Measurements from ENCODE around the gene PCSK1N. TPM values are rescaled to one million over a fixed set of nuclear protein-coding genes. Genes with fewer than 3 reads are reported as not detected.

PCSK1N gene
- total RNA-seq, 1 experiment from 2014 or later = 3.2 TPM

DNA sequence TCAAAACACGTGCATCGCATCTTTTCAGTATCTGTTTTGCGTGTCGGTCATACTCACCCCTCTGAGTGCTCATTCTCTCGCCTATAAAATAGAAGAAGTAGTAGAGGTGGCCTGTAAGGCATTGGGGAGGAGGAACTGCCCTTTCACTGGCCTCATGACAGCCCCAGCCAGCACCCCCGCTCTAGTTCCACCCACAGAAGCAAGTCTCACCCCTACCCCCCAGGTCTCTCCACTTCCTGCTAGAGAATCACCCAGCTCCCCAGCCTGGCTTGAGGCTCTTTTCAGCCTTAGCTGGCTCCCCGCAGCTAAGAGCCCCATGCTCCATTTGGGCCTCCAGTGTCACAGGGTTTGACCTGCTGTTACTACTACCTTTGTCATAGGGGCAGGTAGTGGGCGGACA lies 21.8 kb downstream of the PCSK1N start:
- Histone ChIP-seq H3K4me3 (no peak overlapping the region), H3K9me3 (replicated peaks) (no peaks in the 10 kb centered on the region), H3K36me3 (no peaks in the 10 kb centered on the region), H3K27me3 (replicated peaks) (no peaks in the 10 kb centered on the region), H3K4me1 (replicated peaks) (no peaks in the 10 kb centered on the region), H3K27ac (no peak overlapping the region)
- DNase-seq (ENCODE audit: low read depth in 1 of 2, low spot score in 2 of 2) = no peak

DNA sequence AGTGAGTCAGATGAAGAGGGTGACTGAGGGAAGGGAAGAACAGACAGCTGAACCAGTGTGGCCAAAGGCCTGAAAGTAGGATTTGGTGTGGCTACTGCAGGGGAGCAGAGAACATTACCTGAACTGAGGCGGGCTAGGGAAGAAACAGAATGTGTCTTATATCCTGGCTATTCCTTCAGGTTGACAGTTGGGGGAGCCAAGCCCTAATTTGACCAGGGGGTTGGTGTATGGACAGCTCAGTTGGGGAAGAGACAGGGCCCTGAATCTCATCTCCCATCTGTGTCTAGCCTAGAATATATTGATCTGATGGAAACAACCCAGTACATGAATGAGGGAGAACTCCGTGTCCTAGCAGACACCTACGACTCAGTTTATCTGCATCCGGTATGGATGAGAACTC lies 29.3 kb downstream of the PCSK1N start:
- no peaks in the 10 kb centered on the region for H3K27me3 ChIP-seq (replicated peaks)
- no peaks in the 10 kb centered on the region for H3K4me1 ChIP-seq (replicated peaks)
- H3K4me3 ChIP-seq = no peak overlapping the region
- no peaks in the 10 kb centered on the region for H3K9me3 ChIP-seq (replicated peaks)
- DNase-seq (ENCODE audit: low read depth in 1 of 2, low spot score in 2 of 2) = no peak
- 0 out of 2 replicates have a peak, but pooled peaks cover 4% of the 10 kb centered on the region for H3K36me3 ChIP-seq
- H3K27ac ChIP-seq = no peak overlapping the region

DNA sequence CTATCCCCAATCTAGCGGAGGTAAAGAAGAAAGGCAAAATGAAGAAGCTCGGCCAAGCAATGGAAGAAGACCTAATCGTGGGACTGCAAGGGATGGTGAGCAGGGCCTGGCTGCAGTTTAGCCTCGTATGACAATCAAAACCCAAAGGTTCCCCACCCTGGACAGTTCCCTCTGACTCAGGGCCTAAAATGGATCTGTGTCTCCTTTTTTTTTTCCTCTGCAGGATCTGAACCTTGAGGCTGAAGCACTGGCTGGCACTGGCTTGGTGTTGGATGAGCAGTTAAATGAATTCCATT lies 32.6 kb downstream of the PCSK1N start:
- Histone ChIP-seq H3K4me1 (replicated peaks) (peaks cover 4% of the 10 kb centered on the region; the same call in 1 of the 2 replicates), H3K27ac (peak overlapping the region; percentile 94; the same call in 1 of the 2 replicates), H3K9me3 (replicated peaks) (no peaks in the 10 kb centered on the region), H3K27me3 (replicated peaks) (no peaks in the 10 kb centered on the region), H3K36me3 (0 out of 2 replicates have a peak, but pooled peaks cover 4% of the 10 kb centered on the region), H3K4me3 (peak overlapping the region; percentile 69)
- no peak for DNase-seq (ENCODE audit: low read depth in 1 of 2, low spot score in 2 of 2)

DNA sequence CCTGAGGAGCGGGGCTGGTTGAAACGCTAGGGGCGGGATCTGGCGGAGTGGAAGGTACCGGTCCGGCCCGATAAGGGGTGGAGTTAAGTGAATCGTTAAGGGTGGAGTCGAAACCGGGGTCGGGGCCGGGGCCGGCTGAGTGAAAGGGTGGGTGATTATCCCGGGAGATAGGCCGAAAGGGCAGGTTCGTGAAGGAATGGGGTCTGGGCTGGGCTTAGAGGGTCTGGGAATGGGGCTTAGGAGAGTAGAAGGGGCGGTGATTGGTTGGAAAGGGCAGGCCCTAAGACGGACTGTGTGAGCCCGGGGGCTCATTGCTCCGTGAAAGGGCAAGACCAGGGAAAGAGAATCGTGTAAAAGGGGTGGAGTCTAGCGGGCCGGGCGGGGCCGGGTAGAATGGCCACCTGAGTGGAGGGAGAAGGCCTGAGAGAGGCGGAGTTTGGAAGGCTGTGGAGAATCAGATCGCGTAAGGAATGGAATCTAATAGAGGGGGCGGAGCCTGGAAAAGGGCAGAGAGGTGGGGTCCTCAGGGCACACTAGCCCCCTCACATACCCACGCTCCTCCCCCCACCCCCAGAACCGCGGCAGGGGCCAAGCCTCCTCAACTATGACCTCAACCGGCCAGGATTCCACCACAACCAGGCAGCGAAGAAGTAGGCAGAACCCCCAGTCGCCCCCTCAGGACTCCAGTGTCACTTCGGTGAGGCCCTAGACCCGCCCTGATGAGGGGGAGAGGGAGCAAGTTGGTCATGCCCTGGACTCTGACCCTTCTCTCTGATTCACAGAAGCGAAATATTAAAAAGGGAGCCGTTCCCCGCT lies 33.1 kb downstream of the PCSK1N start:
- DNase-seq (ENCODE audit: low read depth in 1 of 2, low spot score in 2 of 2) = peak; percentile 83 to 84
- Histone ChIP-seq H3K9me3 (replicated peaks) (no peaks in the 10 kb centered on the region), H3K4me3 (peak overlapping the region; percentile 69), H3K4me1 (replicated peaks) (peaks cover 4% of the 10 kb centered on the region; the same call in 1 of the 2 replicates), H3K27me3 (replicated peaks) (no peaks in the 10 kb centered on the region), H3K36me3 (0 out of 2 replicates have a peak, but pooled peaks cover 4% of the 10 kb centered on the region), H3K27ac (peak overlapping the region; percentile 94)

DNA sequence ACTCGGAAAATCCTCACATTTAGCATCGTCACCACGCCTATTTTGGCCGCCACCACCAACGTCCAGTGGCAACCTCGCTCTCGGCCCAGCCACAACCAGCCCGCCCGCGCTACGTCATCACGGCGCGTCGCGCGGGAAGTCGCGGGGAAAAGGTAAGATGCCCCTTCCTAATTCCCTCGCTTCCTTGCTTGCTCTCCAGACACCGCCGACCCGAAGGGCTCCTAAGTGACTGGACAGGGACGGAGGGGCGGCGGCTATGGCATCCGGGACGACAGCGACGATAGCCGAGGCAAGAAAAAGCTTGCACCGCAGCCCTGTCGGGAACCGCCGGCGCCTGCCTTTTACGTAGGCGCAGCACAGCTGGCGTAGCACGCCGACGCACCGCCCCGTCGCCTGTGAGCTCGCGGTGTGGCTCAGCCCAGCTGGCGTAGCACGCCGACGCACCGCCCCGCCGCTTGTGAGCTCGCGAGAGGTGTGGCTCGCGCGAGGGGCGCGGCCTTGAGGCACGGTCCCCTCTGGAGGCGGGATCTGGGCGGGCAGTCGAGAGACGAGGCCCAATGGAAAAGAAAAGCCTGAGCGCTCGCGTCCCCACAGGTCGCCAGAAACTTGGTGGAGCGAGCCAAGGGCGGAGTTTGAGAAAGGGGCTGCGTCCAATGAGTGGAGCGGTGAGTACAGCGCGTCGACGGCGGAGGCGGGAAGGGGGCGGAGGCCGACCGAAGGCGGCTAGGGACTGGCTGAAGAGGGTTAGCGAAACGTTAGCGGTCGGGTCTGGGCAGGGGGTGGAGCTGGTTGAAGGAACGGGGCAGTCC lies 33.9 kb downstream of the PCSK1N start, which contains the start of gene HDAC6:
Gene HDAC6 (plus strand): TSS at position 788 of the 809 bp plus-strand sequence. CDS start 626 bp downstream, outside the sequence.
- DNase-seq (ENCODE audit: low read depth in 1 of 2, low spot score in 2 of 2) = peak; percentile 97 to 98
- Histone ChIP-seq H3K36me3 (0 out of 2 replicates have a peak, but pooled peaks cover 4% of the 10 kb centered on the region), H3K4me3 (peak within 1 kb of the TSS; percentile 69), H3K9me3 (replicated peaks) (no peaks in the 10 kb centered on the region), H3K27ac (peak within 1 kb of the TSS; percentile 97), H3K27me3 (replicated peaks) (no peaks in the 10 kb centered on the region), H3K4me1 (replicated peaks) (peaks cover 4% of the 10 kb centered on the region; the same call in 1 of the 2 replicates)

DNA sequence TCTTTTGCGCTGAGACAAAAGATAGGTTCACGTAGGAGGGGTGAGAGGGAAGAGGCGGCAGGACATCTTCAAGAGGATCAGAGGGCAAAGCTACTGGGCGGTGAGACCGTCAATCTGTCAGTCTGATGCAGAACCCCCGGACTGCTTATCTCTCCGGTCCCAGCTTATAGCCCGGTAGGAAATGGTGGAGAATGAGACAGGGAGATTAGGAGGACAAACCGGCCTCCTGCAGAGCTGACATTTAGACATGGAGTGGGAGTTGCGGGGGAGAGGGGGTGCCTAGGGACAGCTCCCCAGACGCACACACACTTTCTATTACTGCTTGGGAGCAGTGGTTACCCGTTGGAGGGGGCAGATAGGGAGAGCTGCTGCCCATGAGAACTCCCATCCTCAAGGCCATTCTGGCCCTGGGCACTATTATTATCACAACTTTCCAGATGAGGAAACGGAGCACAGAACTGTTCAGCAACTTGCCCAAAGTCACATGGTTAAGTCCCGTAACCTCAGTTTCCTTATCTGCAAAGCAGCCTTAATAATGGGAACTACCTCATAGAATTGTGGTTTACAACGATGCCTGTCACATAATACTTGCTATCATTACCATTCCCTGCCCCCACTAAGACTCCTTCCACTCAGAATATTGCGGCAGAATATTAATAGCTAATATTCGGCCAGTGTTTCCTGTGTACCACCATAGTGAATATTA lies 34.7 kb downstream of the PCSK1N start:
- Histone ChIP-seq H3K27ac (peak overlapping the region; percentile 97), H3K27me3 (replicated peaks) (no peaks in the 10 kb centered on the region), H3K9me3 (replicated peaks) (no peaks in the 10 kb centered on the region), H3K4me3 (peak overlapping the region; percentile 69), H3K36me3 (0 out of 2 replicates have a peak, but pooled peaks cover 4% of the 10 kb centered on the region), H3K4me1 (replicated peaks) (peaks cover 8% of the 10 kb centered on the region)
- DNase-seq (ENCODE audit: low read depth in 1 of 2, low spot score in 2 of 2) = no peak

DNA sequence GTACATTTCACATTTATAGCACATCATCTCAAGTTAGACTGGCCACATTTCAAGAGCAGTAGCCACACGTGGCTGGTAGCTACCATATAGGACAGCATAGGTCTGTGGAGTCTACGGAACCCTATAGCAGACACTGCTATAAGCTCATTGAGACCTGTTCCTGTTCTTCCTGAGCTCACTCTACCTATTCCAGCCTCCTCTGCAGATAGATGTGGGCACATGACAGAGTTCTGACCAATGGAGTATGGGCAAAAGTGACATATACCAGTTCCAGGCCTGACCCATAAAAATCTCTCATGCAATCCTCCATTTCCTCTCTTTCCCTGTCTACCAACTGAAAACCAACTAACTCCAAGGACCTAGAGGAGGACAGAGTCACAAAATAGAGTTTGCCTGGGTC lies 37.1 kb downstream of the PCSK1N start:
- no peak for DNase-seq (ENCODE audit: low read depth in 1 of 2, low spot score in 2 of 2)
- Histone ChIP-seq H3K27me3 (replicated peaks) (no peaks in the 10 kb centered on the region), H3K27ac (no peak overlapping the region), H3K9me3 (replicated peaks) (no peaks in the 10 kb centered on the region), H3K36me3 (no peaks in the 10 kb centered on the region), H3K4me1 (replicated peaks) (peaks cover 23% of the 10 kb centered on the region), H3K4me3 (no peak overlapping the region)

DNA sequence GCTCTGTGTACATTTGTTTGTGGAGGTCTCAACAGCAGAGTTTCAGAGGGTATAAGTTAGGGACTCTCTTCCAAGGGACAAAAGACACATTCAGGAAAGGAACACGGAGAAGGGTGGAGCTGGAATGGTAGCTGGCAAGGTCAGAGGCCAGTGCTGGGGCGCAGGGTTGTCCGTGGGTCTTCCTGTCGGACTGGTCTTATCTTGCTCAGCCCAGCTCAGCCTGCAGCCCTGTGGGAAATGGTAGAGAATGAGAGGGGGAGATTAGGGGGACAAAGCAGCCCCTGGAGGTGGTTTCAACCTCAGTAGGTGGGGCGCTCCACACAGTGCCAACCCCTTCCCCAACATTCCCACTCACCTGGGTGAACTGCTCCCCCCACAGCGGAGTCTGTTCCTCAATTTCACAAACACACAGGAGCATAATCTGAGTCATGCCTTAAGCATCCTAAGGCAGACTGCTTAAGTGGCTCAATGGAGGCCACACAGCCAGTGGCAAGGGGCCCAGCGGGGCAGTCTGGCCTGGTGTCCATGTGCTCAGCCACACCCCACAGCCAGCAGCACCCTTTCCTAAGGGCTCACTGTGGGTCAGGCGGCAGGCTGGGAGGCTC lies 40.4 kb downstream of the PCSK1N start:
- H3K4me1 ChIP-seq (replicated peaks) = peaks cover 19% of the 10 kb centered on the region
- no peaks in the 10 kb centered on the region for H3K27me3 ChIP-seq (replicated peaks)
- DNase-seq (ENCODE audit: low read depth in 1 of 2, low spot score in 2 of 2) = peak; percentile 66 to 79
- peak overlapping the region; percentile 47 for H3K27ac ChIP-seq
- no peaks in the 10 kb centered on the region for H3K9me3 ChIP-seq (replicated peaks)
- H3K36me3 ChIP-seq = no peaks in the 10 kb centered on the region
- H3K4me3 ChIP-seq = no peak overlapping the region

DNA sequence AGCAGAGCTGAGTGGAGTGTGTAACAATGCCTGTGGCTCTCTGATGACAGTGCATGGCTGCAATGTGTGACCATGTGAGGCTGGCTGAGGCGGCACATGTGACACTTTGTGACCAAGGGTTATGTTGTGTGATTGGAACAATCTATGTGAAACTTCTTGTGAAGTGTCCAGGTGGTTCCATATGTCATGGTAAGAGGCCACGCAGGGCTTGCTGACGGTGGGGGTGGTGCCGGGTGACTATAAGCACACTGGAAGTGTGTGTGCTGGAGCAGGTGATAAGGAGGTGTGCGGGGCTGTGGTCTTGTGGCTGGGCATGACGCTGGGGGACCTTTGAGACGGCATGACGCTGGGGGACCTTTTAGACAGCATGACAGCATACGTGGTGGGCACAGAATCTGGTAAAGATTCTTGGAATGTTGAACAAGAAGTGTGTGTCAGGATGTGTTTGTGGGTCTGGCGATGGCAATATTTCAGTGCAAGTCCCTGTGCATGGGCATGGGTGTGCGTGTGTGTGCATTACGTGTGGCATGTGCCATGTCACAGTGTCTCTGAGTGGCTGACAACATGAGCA lies 41.0 kb downstream of the PCSK1N start:
- no peak for DNase-seq (ENCODE audit: low read depth in 1 of 2, low spot score in 2 of 2)
- Histone ChIP-seq H3K4me3 (no peak overlapping the region), H3K36me3 (no peaks in the 10 kb centered on the region), H3K27me3 (replicated peaks) (no peaks in the 10 kb centered on the region), H3K4me1 (replicated peaks) (peaks cover 19% of the 10 kb centered on the region), H3K27ac (no peak overlapping the region), H3K9me3 (replicated peaks) (no peaks in the 10 kb centered on the region)

DNA sequence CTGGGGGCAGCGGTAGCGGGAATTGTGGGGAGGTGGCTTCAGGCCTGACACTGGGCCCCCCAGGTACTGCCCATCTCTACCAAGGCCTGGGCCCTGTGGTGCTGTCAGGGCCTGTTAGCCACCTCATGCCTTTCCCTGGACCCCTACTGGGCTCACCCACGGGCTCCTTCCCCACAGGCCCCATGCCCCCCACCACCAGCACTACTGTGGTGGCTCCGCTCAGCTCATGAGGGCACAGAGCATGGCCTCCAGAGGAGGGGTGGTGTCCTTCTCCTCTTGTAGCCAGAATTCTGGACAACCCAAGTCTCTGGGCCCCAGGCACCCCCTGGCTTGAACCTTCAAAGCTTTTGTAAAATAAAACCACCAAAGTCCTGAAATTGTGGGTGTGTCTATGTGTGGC lies 41.5 kb downstream of the PCSK1N start:
- Histone ChIP-seq H3K36me3 (no peaks in the 10 kb centered on the region), H3K4me3 (no peak overlapping the region), H3K9me3 (replicated peaks) (no peaks in the 10 kb centered on the region), H3K27ac (no peak overlapping the region), H3K4me1 (replicated peaks) (peaks cover 19% of the 10 kb centered on the region), H3K27me3 (replicated peaks) (no peaks in the 10 kb centered on the region)
- DNase-seq (ENCODE audit: low read depth in 1 of 2, low spot score in 2 of 2) = no peak

DNA sequence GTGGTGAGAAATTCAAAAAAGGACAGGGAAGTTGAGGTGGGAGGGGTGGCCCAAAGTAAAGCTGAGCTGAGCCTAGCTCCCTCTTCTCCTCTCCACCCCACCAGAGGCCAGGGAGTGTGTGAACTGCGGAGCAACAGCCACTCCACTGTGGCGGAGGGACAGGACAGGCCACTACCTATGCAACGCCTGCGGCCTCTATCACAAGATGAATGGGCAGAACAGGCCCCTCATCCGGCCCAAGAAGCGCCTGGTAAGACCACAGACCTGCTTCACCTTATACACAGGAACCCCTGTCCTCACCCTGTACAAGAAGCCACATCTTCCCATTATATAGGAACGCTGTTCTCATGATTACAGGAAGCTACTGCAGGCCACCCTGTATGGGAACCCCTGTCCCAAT lies 43.2 kb downstream of the PCSK1N start:
- no peaks in the 10 kb centered on the region for H3K9me3 ChIP-seq (replicated peaks)
- no peak for DNase-seq (ENCODE audit: low read depth in 1 of 2, low spot score in 2 of 2)

DNA sequence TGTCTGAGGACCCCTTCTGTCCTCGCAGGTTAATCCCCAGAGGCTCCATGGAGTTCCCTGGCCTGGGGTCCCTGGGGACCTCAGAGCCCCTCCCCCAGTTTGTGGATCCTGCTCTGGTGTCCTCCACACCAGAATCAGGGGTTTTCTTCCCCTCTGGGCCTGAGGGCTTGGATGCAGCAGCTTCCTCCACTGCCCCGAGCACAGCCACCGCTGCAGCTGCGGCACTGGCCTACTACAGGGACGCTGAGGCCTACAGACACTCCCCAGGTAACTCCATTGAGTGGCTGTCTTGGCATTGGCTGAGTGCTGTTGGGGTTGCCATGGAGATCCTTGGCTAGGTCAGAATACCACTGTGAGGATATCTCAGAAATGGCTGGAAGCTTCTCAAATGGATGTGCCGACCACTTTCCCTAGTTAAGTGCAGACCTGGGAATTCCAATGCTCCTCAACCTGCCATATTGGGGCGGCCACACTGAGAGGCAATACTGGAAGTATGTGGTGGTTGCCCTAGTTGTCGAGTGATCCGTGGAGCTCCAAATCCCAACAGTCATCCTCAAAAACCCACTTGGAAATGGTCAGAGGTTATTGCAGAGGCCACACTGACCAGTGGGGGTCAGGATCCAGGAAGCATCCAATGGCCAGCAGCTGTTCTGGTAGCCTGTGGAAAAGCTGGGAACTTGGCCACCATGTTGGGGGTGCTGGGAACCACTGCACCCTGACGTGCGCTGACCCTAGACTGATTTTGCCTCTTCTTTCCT lies 44.2 kb downstream of the PCSK1N start:
- no peaks in the 10 kb centered on the region for H3K9me3 ChIP-seq (replicated peaks)
- no peaks in the 10 kb centered on the region for H3K36me3 ChIP-seq
- no peak for DNase-seq (ENCODE audit: low read depth in 1 of 2, low spot score in 2 of 2)
- H3K4me1 ChIP-seq (replicated peaks) = peaks cover 19% of the 10 kb centered on the region
- no peaks in the 10 kb centered on the region for H3K27me3 ChIP-seq (replicated peaks)
- H3K4me3 ChIP-seq = no peak overlapping the region
- H3K27ac ChIP-seq = no peak overlapping the region

More for the DNA sequence above, 43.2 kb downstream of the PCSK1N start:
- Histone ChIP-seq H3K4me1 (replicated peaks) (peaks cover 19% of the 10 kb centered on the region), H3K36me3 (no peaks in the 10 kb centered on the region), H3K4me3 (no peak overlapping the region), H3K27me3 (replicated peaks) (no peaks in the 10 kb centered on the region), H3K27ac (no peak overlapping the region)
